Chondrocyte (in vitro differentiated cells): ENCODE data around the gene PRKCH. TPM values are rescaled to one million over a fixed set of nuclear protein-coding genes. Genes with fewer than 3 reads are reported as not detected.

ENCODE experiments used
- DNase-seq: peaks from one replicate; pipeline ENCODE4 v3.0.0; 2021; ENCODE audit warnings: mixed read lengths, low spot score
- H3K27ac Mint-ChIP-seq: one replicate; pipeline ENCODE4 v1.8.0; 2021; ENCODE audit warnings: mild to moderate bottlenecking, moderate library complexity, mixed read lengths; ENCODE audit not compliant: unreplicated experiment
- H3K27me3 Mint-ChIP-seq: 2 replicates; pipeline ENCODE4 v1.8.0; 2021; ENCODE audit warnings: low read depth, mixed read lengths
- H3K36me3 Mint-ChIP-seq: 2 replicates; pipeline ENCODE4 v1.8.0; 2021; ENCODE audit warnings: low read depth, mixed read lengths
- H3K4me1 Mint-ChIP-seq: 2 replicates; pipeline ENCODE4 v1.8.0; 2021; ENCODE audit warnings: low read depth, mild to moderate bottlenecking, mixed read lengths
- H3K4me3 Mint-ChIP-seq: one replicate; pipeline ENCODE4 v1.8.0; 2021; ENCODE audit warnings: mild to moderate bottlenecking, moderate library complexity, mixed read lengths; ENCODE audit not compliant: unreplicated experiment
- H3K9me3 Mint-ChIP-seq: 2 replicates; pipeline ENCODE4 v1.8.0; 2021; ENCODE audit warnings: low read depth, mixed read lengths
- total RNA-seq: library from RNA; stranded (reverse); gene quantifications from 3 replicates; pipeline ENCODE4 v1.2.1, GENCODE V29; 2021
- TF ChIP-seq, protein P1 (sequence below): fragments of 200-600 bp; sonication (generic); IDR thresholded peaks from 2 replicates; pipeline ENCODE4 v1.5.0; 2021; ENCODE audit warnings: antibody characterized with exemption, mild to moderate bottlenecking, moderate library complexity

The PRKCH gene
- total RNA-seq, 1 donor from 2014 or later, result 9.7 TPM

DNA sequence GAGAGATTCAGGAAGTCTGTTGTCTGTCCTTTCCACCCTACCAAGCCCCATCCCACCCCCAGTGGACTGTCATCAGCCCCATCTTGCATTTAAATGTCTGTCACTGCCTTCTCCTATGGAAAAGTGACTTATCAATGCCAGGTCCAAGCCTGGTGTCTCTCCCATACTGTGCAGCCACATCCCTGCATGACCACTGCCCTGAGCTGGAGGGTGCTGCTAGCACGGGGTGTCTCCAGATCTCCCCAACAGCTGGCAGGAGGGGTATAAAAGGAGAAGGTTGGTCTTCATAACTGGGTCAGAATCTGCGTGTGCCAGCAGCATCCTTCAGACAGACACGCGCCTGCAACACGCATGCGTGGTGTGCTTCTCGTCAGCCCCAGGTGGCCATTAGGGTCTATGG is 219.6 kb downstream of the PRKCH start:
- TF ChIP-seq, protein P1, sequence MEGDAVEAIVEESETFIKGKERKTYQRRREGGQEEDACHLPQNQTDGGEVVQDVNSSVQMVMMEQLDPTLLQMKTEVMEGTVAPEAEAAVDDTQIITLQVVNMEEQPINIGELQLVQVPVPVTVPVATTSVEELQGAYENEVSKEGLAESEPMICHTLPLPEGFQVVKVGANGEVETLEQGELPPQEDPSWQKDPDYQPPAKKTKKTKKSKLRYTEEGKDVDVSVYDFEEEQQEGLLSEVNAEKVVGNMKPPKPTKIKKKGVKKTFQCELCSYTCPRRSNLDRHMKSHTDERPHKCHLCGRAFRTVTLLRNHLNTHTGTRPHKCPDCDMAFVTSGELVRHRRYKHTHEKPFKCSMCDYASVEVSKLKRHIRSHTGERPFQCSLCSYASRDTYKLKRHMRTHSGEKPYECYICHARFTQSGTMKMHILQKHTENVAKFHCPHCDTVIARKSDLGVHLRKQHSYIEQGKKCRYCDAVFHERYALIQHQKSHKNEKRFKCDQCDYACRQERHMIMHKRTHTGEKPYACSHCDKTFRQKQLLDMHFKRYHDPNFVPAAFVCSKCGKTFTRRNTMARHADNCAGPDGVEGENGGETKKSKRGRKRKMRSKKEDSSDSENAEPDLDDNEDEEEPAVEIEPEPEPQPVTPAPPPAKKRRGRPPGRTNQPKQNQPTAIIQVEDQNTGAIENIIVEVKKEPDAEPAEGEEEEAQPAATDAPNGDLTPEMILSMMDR, result no peak
- no peaks in the 10 kb centered on the region for H3K27me3 Mint-ChIP-seq
- H3K36me3 Mint-ChIP-seq, result no peaks in the 10 kb centered on the region
- no peak overlapping the region for H3K4me3 Mint-ChIP-seq
- no peak for DNase-seq
- no peaks in the 10 kb centered on the region for H3K9me3 Mint-ChIP-seq
- H3K27ac Mint-ChIP-seq, result no peak overlapping the region
- H3K4me1 Mint-ChIP-seq, result peaks cover 68% of the 10 kb centered on the region

DNA sequence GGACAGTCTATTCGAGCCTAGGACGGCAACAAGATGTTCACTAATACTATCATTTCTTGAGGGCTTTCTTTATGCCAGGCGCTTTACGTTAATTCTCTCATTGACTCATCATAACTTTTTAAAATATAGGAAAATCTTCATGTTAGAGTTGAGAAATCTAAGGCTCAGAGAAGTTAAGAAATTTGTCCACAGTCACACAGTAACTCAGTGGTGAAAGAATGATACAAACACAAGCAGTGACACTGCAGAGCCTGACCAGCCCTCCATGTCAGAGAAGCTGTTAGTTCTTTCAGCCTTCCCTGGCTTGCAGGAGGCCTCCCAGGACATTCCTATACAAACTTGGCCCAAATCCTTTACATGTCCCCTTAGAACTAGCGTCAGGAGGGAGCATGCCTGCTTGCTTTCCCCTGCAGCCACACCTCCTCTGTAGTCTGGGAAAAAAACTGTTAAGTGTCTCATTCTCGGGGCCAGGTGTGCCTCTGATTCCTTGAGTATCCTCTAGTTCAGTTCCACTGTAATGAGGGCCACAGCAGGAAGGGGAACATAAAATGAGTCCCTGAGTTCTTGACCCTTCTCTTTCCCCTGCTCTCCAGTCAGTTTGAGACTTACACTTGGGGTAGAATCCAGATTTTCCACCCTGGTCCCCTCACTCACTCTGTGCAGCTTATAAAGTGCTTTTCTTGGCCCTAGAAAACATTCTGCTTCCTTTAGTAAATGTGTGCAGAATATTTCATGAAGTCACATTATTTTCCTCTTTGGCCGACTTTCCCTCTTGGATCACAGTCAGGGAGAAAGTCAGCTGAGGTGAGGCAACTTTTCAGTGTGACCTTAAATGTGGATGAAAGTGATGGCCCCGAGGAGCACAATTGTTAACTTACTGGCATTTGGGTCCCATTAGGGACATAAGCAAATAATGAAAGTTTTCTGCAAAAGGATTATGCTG is 221.7 kb downstream of the PRKCH start:
- Mint-ChIP-seq H3K27ac (peak overlapping the region; percentile 91), H3K4me3 (no peak overlapping the region), H3K27me3 (no peaks in the 10 kb centered on the region), H3K36me3 (peaks cover 3% of the 10 kb centered on the region), H3K4me1 (peaks cover 68% of the 10 kb centered on the region), H3K9me3 (no peaks in the 10 kb centered on the region)
- no peak for DNase-seq
- TF ChIP-seq, protein P1, result no peak

DNA sequence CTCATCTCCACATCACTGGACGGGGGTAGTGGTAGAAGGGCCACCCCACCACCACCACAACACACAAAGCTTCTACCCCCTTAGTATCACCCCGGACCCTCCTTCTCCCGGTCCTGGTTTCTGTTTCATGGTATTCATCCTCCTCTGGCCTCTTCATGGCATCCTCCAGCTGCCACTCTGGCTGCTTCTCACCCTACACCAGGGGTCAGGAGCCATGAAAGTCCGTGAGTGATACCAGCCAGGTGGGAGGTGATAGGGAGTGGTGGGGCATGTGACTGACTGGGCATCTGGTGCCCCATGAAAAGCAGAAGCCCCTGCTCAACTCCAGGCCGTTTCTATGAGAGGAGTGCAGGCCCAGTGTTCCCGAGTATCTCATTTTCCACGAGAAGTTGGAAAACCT is 222.6 kb downstream of the PRKCH start:
- peaks cover 65% of the 10 kb centered on the region for H3K4me1 Mint-ChIP-seq
- H3K27ac Mint-ChIP-seq, result peak overlapping the region; percentile 91
- TF ChIP-seq, protein P1, result no peak
- H3K27me3 Mint-ChIP-seq, result no peaks in the 10 kb centered on the region
- H3K9me3 Mint-ChIP-seq, result no peaks in the 10 kb centered on the region
- DNase-seq, result no peak
- H3K4me3 Mint-ChIP-seq, result no peak overlapping the region
- peaks cover 3% of the 10 kb centered on the region for H3K36me3 Mint-ChIP-seq

DNA sequence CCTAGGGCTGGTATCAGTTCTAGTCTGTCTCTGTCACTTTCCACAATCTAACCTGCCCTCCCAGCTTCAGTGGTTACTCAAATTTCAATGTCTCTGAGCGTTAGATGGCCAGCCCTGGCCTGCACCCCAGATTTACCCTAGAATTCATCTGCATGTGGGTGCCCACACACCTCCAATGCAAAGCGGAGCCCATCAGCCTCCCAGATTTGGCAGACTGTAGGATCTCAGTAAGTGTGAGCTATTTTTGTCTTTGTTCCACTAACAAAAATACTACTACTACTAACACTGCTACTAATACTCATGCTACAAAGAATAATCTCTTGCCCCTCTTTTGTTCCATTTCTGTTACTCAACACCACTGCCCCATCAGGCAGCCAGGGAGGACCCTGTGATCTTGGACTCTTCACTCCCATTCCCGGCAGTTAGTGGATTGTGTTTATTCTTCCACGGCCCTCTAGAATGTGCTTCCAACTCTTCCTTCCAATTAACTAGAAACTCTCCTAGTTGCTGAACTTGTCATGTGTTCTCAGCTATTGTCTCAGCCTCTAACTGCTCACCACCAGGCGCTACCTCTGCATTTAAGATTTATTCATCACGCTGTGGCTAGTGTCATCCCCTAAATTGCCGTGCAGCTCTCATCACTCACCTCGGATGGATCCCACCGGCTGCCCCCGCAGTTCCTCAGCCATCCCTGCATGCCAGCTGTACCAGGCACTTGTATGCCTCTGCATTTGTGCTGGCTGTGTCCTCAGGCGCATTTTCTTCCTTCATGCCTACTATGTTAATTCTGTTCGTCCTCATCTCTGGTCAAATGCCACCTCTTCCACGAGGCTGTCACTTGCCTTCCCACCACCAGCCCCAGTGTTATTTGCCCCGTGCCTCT is 223.3 kb downstream of the PRKCH start:
- TF ChIP-seq, protein P1, result no peak
- no peak for DNase-seq
- Mint-ChIP-seq H3K4me3 (no peak overlapping the region), H3K9me3 (no peaks in the 10 kb centered on the region), H3K27me3 (no peaks in the 10 kb centered on the region), H3K27ac (peak overlapping the region; percentile 91), H3K36me3 (peaks cover 3% of the 10 kb centered on the region), H3K4me1 (peaks cover 69% of the 10 kb centered on the region)
